HepG2 (cell line): Measurements from ENCODE around the gene PUS3. TPM values are rescaled to one million over a fixed set of nuclear protein-coding genes. Genes with fewer than 3 reads are reported as not detected.
A peak's percentile ranks its signal among the peaks of the same experiment; 100 is the strongest.

Experiments
- ATAC-seq: fragments of 200-7000 bp; cut with Tn5 transposase; 3 replicates; pipeline ENCODE4 v1.9.1; 2020; ENCODE audit warnings: mild to moderate bottlenecking, moderate library complexity
- BruUV-seq: library from RNA; stranded (reverse); fragments of 400-500 nt; replicated peaks from 2 replicates; lab custom pipeline; 2021; lab: Mats Ljungman, UMichigan
- CTCF ChIA-PET: fragments of 300-600 bp; formaldehyde crosslinking; extraction: SDS; loops from one replicate; lab custom pipeline; 2021; ENCODE audit warnings: low total read pairs, inconsistent platforms, low intra/inter-chr PET ratio; lab: Yijun Ruan, JAX
- POLR2A ChIA-PET: fragments of 350-600 bp; sonication (Branson Sonifier 250); formaldehyde crosslinking; loops from one replicate; lab custom pipeline; 2020; ENCODE audit warnings: antibody characterized with exemption, inconsistent platforms; lab: Yijun Ruan, JAX
- DNase-seq: peaks from one replicate; pipeline ENCODE4 v3.0.0-alpha.2; 2015; ENCODE audit warnings: low spot score
- FAIRE-seq: peaks from 3 replicates; lab custom pipeline; 2011; peaks lifted over from hg19 to GRCh38; lab: Jason Lieb, UNC
- H2AFZ ChIP-seq: one replicate; pipeline ENCODE4 v1.6.1; 2011; ENCODE audit warnings: low read length, inconsistent platforms
- H3K27ac ChIP-seq: fragments of 300-600 bp; 3 replicates; pipeline ENCODE4 v1.8.0; 2011; ENCODE audit warnings: mixed run types, mild to moderate bottlenecking, mixed read lengths, low read length, inconsistent platforms; ENCODE audit not compliant: insufficient read depth; ENCODE audit errors: extremely low read length
- H3K27me3 ChIP-seq, 2 experiments: fragments of 200-600 bp in 1 of 2; 2 replicates in 1 of 2; 3 replicates in 1 of 2; pipeline versions ENCODE4 v1.6.0 to v1.8.0; 2011; ENCODE audit warnings: low read length in 2 of 2, mild to moderate bottlenecking in 2 of 2, moderate library complexity in 2 of 2, inconsistent platforms in 1 of 2; ENCODE audit not compliant: insufficient read depth in 2 of 2, control insufficient read depth in 1 of 2
- H3K36me3 ChIP-seq, 2 experiments: fragments of 200-600 bp in 1 of 2; replicated peaks in 1 of 2; 2 replicates in 1 of 2; 3 replicates in 1 of 2; pipeline versions ENCODE4 v1.5.1 to v1.8.0; 2011; ENCODE audit warnings: low read length in 2 of 2, inconsistent platforms in 1 of 2; ENCODE audit not compliant: insufficient read depth in 2 of 2, control insufficient read depth in 1 of 2
- H3K4me1 ChIP-seq: 2 replicates; pipeline ENCODE4 v1.5.1; 2012; ENCODE audit warnings: low read length, inconsistent platforms; ENCODE audit not compliant: insufficient read depth
- H3K4me2 ChIP-seq: 2 replicates; pipeline ENCODE4 v1.6.0; 2011; ENCODE audit warnings: low read depth, low read length, inconsistent platforms
- H3K4me3 ChIP-seq, 3 experiments: fragments of 200-600 bp in 1 of 3; sonication (generic), shearing (Covaris generic) in 1 of 3; replicated peaks in 1 of 3; 2 replicates each; pipeline ENCODE4 v1.5.1; 2011 to 2016; ENCODE audit warnings: low read length in 3 of 3, inconsistent platforms in 2 of 3, low read depth in 2 of 3, mild to moderate bottlenecking in 2 of 3, control low read depth in 1 of 3, mixed read lengths in 1 of 3; ENCODE audit not compliant: insufficient read depth in 1 of 3
- H3K79me2 ChIP-seq: one replicate; pipeline ENCODE4 v1.6.1; 2011; ENCODE audit warnings: low read length, inconsistent platforms; ENCODE audit not compliant: insufficient read depth
- H3K9ac ChIP-seq: 2 replicates; pipeline ENCODE4 v1.6.0; 2011; ENCODE audit warnings: mild to moderate bottlenecking, low read depth, low read length, inconsistent platforms; ENCODE audit not compliant: insufficient read depth
- H3K9me3 ChIP-seq: 2 replicates; pipeline ENCODE4 v1.5.1; 2012; ENCODE audit warnings: mild to moderate bottlenecking, low read length
- H4K20me1 ChIP-seq: 2 replicates; pipeline ENCODE4 v1.6.0; 2011; ENCODE audit warnings: inconsistent platforms, mild to moderate bottlenecking, low read length, moderate library complexity; ENCODE audit not compliant: insufficient read depth
- GABPA ChIP-seq, 2 experiments: IDR thresholded peaks; 2 replicates each; pipeline ENCODE4 v1.6.1; 2011 to 2016; ENCODE audit warnings: low read depth in 2 of 2, low read length in 1 of 2, missing biosample characterization in 1 of 2, missing genetic modification characterization in 1 of 2
- ISL2 ChIP-seq: sonication (generic); formaldehyde crosslinking; IDR thresholded peaks from 2 replicates; pipeline ENCODE4 v1.5.0; 2020; ENCODE audit warnings: missing genetic modification reagents
- MTA1 ChIP-seq: sonication (generic); formaldehyde crosslinking; IDR thresholded peaks from 2 replicates; pipeline ENCODE4 v1.4.0; 2020; ENCODE audit warnings: missing genetic modification reagents, mild to moderate bottlenecking, borderline replicate concordance
- ZFP36L2 ChIP-seq: sonication (generic); formaldehyde crosslinking; IDR thresholded peaks from 2 replicates; pipeline ENCODE4 v1.4.0; 2020; ENCODE audit warnings: missing genetic modification reagents
- ZNF781 ChIP-seq: sonication (generic); formaldehyde crosslinking; IDR thresholded peaks from 2 replicates; pipeline ENCODE4 v1.5.1; 2020; ENCODE audit warnings: borderline replicate concordance, mild to moderate bottlenecking, missing genetic modification reagents; ENCODE audit errors: not compliant biosample characterization
- WGBS: methylation state at CpG from one replicate; pipeline ENCODE4 v1.1.6; 2017; ENCODE audit warnings: low lambda C conversion rate; 5-methylcytosine and 5-hydroxymethylcytosine counted together
- in situ Hi-C: cut with HindIII; loops from 2 replicates; pipeline ENCODE4 v1.10.0; 2017; ENCODE audit warnings: low pct_unique_long_range_greater_than_20kb; ENCODE audit not compliant: extremely low pct_ligation_motif_present
- intact Hi-C: fragments of 100-400 bp; cut with micrococcal nuclease; formaldehyde crosslinking; loops from one replicate; pipeline ENCODE4 v1.10.0; 2022; ENCODE audit not compliant: unreplicated experiment
- polyA plus RNA-seq, 8 experiments: library from polyadenylated mRNA; depleted of rRNA in 3 of 8; stranded (reverse) in 7 of 8; unstranded in 1 of 8; fragments of >200 nt; fragmentation: Illumina TruSeq in 4 of 8; extraction: Trizol in 4 of 8; gene quantifications; 2 replicates each; pipeline versions ENCODE4 v1.2.1 to v1.2.3, GENCODE V29; 2011 to 2016; ENCODE audit warnings: low read depth in 4 of 8, missing spikeins in 1 of 8, mixed read lengths in 1 of 8; ENCODE audit not compliant: insufficient read depth in 1 of 8
- total RNA-seq, 5 experiments: library from RNA; depleted of rRNA; stranded (reverse); fragments of >200 nt; fragmentation: Illumina TruSeq; extraction: Trizol; gene quantifications; 2 replicates each; pipeline ENCODE4 v1.2.3, GENCODE V29; 2016; ENCODE audit warnings: low read depth in 1 of 5
- TF ChIP-seq, protein P1 (sequence below): sonication (generic); formaldehyde crosslinking; IDR thresholded peaks from 2 replicates; pipeline ENCODE4 v1.9.0; 2021; ENCODE audit warnings: missing genetic modification reagents, borderline replicate concordance
- TF ChIP-seq, protein P2 (sequence below): sonication (generic); formaldehyde crosslinking; IDR thresholded peaks from 2 replicates; pipeline ENCODE4 v1.5.1; 2020; ENCODE audit warnings: mild to moderate bottlenecking, missing genetic modification reagents, moderate library complexity
- TF ChIP-seq, protein P3 (sequence below): sonication (generic); formaldehyde crosslinking; IDR thresholded peaks from 2 replicates; pipeline ENCODE4 v1.5.0; 2020; ENCODE audit warnings: mild to moderate bottlenecking, missing genetic modification reagents, moderate library complexity

The PUS3 gene
- total and polyA plus RNA-seq, 2 of the 13 experiments (the other 11 are each of a cell fraction or from before 2014, with no cell fraction given): 6.0 to 18.2 TPM

DNA sequence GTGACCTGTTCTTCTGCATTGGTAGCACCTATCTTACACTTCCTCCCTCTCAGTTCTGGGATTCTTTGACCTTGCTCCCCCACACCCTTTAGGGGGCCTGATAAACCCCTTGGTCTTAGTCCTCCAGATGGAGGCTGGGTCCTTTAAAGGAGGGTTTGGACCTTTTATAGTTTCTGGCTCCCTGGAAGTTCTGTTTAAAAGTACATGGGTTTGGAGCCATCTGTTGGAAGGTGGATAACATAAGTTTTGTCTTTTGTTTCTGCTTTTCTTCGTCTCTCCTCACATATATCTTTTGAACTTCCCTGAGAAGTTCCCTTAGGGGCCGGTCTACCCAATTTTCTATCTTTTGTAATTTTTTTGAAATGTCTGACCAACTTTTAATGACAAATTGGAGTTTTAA is 33.5 kb downstream of the PUS3 start:
- POLR2A ChIA-PET: no interaction called here
- no TSS peak for BruUV-seq
- in situ Hi-C loops: no loop called here

More for the DNA sequence above, 33.5 kb downstream of the PUS3 start:
- H3K27ac ChIP-seq: no peak overlapping the region
- H3K4me2 ChIP-seq: no peak overlapping the region
- H3K4me1 ChIP-seq: no peaks in the 10 kb centered on the region; the same call in 1 of the 2 replicates
- CTCF ChIA-PET: no interaction called here
- no peaks in the 10 kb centered on the region for H3K36me3 ChIP-seq
- ATAC-seq: no peak
- H3K9me3 ChIP-seq: no peaks in the 10 kb centered on the region
- no peak overlapping the region for H2AFZ ChIP-seq
- no peaks in the 10 kb centered on the region for H3K79me2 ChIP-seq
- no peak overlapping the region for H3K9ac ChIP-seq
- H4K20me1 ChIP-seq: no peaks in the 10 kb centered on the region
- H3K4me3 ChIP-seq: no peak overlapping the region
- FAIRE-seq: peak; percentile 21
- intact Hi-C loops: no loop called here
- no peak for TF ChIP-seq MTA1
- TF ChIP-seq ZNF781 (CRISPR knock-in tag): no peak
- TF ChIP-seq, protein P1, sequence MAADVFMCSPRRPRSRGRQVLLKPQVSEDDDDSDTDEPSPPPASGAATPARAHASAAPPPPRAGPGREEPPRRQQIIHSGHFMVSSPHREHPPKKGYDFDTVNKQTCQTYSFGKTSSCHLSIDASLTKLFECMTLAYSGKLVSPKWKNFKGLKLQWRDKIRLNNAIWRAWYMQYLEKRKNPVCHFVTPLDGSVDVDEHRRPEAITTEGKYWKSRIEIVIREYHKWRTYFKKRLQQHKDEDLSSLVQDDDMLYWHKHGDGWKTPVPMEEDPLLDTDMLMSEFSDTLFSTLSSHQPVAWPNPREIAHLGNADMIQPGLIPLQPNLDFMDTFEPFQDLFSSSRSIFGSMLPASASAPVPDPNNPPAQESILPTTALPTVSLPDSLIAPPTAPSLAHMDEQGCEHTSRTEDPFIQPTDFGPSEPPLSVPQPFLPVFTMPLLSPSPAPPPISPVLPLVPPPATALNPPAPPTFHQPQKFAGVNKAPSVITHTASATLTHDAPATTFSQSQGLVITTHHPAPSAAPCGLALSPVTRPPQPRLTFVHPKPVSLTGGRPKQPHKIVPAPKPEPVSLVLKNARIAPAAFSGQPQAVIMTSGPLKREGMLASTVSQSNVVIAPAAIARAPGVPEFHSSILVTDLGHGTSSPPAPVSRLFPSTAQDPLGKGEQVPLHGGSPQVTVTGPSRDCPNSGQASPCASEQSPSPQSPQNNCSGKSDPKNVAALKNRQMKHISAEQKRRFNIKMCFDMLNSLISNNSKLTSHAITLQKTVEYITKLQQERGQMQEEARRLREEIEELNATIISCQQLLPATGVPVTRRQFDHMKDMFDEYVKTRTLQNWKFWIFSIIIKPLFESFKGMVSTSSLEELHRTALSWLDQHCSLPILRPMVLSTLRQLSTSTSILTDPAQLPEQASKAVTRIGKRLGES: no peak
- TF ChIP-seq, protein P2, sequence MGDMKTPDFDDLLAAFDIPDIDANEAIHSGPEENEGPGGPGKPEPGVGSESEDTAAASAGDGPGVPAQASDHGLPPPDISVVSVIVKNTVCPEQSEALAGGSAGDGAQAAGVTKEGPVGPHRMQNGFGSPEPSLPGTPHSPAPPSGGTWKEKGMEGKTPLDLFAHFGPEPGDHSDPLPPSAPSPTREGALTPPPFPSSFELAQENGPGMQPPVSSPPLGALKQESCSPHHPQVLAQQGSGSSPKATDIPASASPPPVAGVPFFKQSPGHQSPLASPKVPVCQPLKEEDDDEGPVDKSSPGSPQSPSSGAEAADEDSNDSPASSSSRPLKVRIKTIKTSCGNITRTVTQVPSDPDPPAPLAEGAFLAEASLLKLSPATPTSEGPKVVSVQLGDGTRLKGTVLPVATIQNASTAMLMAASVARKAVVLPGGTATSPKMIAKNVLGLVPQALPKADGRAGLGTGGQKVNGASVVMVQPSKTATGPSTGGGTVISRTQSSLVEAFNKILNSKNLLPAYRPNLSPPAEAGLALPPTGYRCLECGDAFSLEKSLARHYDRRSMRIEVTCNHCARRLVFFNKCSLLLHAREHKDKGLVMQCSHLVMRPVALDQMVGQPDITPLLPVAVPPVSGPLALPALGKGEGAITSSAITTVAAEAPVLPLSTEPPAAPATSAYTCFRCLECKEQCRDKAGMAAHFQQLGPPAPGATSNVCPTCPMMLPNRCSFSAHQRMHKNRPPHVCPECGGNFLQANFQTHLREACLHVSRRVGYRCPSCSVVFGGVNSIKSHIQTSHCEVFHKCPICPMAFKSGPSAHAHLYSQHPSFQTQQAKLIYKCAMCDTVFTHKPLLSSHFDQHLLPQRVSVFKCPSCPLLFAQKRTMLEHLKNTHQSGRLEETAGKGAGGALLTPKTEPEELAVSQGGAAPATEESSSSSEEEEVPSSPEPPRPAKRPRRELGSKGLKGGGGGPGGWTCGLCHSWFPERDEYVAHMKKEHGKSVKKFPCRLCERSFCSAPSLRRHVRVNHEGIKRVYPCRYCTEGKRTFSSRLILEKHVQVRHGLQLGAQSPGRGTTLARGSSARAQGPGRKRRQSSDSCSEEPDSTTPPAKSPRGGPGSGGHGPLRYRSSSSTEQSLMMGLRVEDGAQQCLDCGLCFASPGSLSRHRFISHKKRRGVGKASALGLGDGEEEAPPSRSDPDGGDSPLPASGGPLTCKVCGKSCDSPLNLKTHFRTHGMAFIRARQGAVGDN (CRISPR knock-in tag): no peak
- TF ChIP-seq ISL2 (CRISPR knock-in tag): no peak
- TF ChIP-seq ZFP36L2 (CRISPR knock-in tag): no peak
- no peak for TF ChIP-seq GABPA (IDR thresholded peaks at IDR 0.05; ENCODE audit: low read depth, low read length)
- TF ChIP-seq GABPA (CRISPR knock-in tag; IDR thresholded peaks at IDR 0.05; ENCODE audit: low read depth): no peak
- TF ChIP-seq, protein P3, sequence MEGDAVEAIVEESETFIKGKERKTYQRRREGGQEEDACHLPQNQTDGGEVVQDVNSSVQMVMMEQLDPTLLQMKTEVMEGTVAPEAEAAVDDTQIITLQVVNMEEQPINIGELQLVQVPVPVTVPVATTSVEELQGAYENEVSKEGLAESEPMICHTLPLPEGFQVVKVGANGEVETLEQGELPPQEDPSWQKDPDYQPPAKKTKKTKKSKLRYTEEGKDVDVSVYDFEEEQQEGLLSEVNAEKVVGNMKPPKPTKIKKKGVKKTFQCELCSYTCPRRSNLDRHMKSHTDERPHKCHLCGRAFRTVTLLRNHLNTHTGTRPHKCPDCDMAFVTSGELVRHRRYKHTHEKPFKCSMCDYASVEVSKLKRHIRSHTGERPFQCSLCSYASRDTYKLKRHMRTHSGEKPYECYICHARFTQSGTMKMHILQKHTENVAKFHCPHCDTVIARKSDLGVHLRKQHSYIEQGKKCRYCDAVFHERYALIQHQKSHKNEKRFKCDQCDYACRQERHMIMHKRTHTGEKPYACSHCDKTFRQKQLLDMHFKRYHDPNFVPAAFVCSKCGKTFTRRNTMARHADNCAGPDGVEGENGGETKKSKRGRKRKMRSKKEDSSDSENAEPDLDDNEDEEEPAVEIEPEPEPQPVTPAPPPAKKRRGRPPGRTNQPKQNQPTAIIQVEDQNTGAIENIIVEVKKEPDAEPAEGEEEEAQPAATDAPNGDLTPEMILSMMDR (CRISPR knock-in tag): peak; percentile 21; the same call in 1 of the 2 replicates
- TF ChIP-seq, all 625 proteins: peak for 1
- no peak for DNase-seq
- H3K27me3 ChIP-seq: 0 out of 5 replicates have a peak, but pooled peaks cover 0 to 11% of the 10 kb centered on the region in 2 experiments
- WGBS: 6% methylated on average over 2 of the region's 2 CpGs
